Right lobe of liver (tissue), 6 donors: ENCODE data around the gene EPHA4. TPM values are rescaled to one million over a fixed set of nuclear protein-coding genes. Genes with fewer than 3 reads are reported as not detected.

Experiments
- ATAC-seq, 4 donors: fragments of 200-7000 bp; cut with Tn5 transposase; one replicate each; pipeline ENCODE4 v1.9.1; 2020; ENCODE audit warnings: mild to moderate bottlenecking in 4 of 4, moderate library complexity in 4 of 4
- DNase-seq, 3 donors: peaks; one replicate each; pipeline ENCODE4 v3.0.0-alpha.2; 2020
- H3K27ac ChIP-seq, 3 donors: fragments of 200-600 bp; one replicate each; pipeline ENCODE4 v1.8.0; 2022
- H3K27me3 ChIP-seq, 2 donors: fragments of 200-600 bp; one replicate each; pipeline ENCODE4 v1.8.0; 2022
- H3K36me3 ChIP-seq, 4 donors: fragments of 200-600 bp; sonication (generic) in 1 of 4; one replicate each; pipeline versions ENCODE4 v1.5.1 to v1.8.0; 2017 to 2022; ENCODE audit warnings: control low read depth in 1 of 4
- H3K4me1 ChIP-seq, 4 donors: fragments of 200-600 bp; sonication (generic) in 1 of 4; one replicate each; pipeline versions ENCODE4 v1.5.1 to v1.8.0; 2017 to 2022; ENCODE audit warnings: control low read depth in 1 of 4
- H3K4me3 ChIP-seq, 3 donors: fragments of 200-600 bp; one replicate each; pipeline ENCODE4 v1.8.0; 2022
- H3K9me3 ChIP-seq, 4 donors: fragments of 200-600 bp; sonication (generic) in 1 of 4; one replicate each; pipeline versions ENCODE4 v1.5.1 to v1.8.0; 2017 to 2022; ENCODE audit warnings: control low read depth in 1 of 4
- CTCF ChIP-seq, 4 donors: fragments of 200-600 bp in 3 of 4; fragments of 450-650 bp in 1 of 4; IDR thresholded peaks; one replicate each; pipeline versions ENCODE4 v1.5.1 to v1.8.0; 2016 to 2022; ENCODE audit warnings: antibody characterized with exemption in 4 of 4, mild to moderate bottlenecking in 2 of 4
- POLR2A ChIP-seq: fragments of 450-650 bp; IDR thresholded peaks from one replicate; pipeline ENCODE4 v1.6.1; 2017; ENCODE audit warnings: antibody characterized with exemption, mild to moderate bottlenecking
- WGBS: methylation state at CpG from one replicate; pipeline ENCODE4 v1.1.6; 2018; ENCODE audit warnings: low coverage, low lambda C conversion rate; ENCODE audit not compliant: insufficient coverage; ENCODE audit errors: missing lambda C conversion rate; 5-methylcytosine and 5-hydroxymethylcytosine counted together
- intact Hi-C, 2 donors: fragments of 100-400 bp; cut with DNase I; formaldehyde crosslinking; loops; one replicate each; pipeline versions ENCODE4 v1.11.2 to v1.14.1; 2022
- total RNA-seq, 6 experiments: library from RNA; depleted of rRNA in 2 of 6; stranded (reverse); fragments of >200 nt in 2 of 6; fragmentation: NEBNext Ultra II Directional in 3 of 6; extraction: Animal tissue kit (Norgen Biotek cat#: 25700) in 3 of 6; gene quantifications; one replicate each; pipeline versions ENCODE4 v1.1.0 to v1.2.4, GENCODE V29; 2016 to 2023
- donor health status: DM: no; HTN: yes; CAD: no.
- donor health status: DM: no; HTN: no; CAD: no.
- donor health status: DM: no; HTN: no; CAD: no.
- donor health status: DM: no; HTN: yes; CAD: no.
- donor health status: DM: no; HTN: yes; CAD: no.

Gene EPHA4
- total RNA-seq, 6 experiments from 2014 or later: 0.61 to 2.9 (median 1.0) TPM

DNA sequence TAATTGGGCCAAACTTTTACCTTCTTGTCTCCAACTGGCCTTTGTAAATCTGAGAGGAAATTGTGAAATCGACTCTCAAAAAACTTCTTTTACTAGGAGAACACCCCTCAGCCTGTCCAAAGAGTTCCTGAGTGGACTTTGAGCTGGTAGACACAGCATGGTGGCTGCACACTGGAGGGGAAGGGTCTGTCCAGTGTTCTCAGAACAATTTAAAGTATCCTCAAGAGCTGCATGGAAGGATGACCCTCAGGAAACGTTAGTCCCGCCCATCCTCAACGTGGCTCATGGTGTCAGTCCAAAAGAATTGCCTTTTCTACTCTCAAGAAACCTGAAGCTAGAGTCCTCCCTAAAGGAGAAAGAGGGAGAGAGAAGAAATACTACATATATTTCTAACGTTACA lies 182.7 kb downstream of the EPHA4 start:
- DNase-seq (no peak), ATAC-seq (no peak)
- WGBS: 59% methylated on average over 5 of the region's 5 CpGs
- Histone ChIP-seq H3K27ac (no peak overlapping the region), H3K36me3 (no peaks in the 10 kb centered on the region), H3K9me3 (no peaks in the 10 kb centered on the region), H3K4me3 (no peak overlapping the region), H3K4me1 (no peaks in the 10 kb centered on the region), H3K27me3 (no peaks in the 10 kb centered on the region)
- intact Hi-C loops: no loop called here
- TF ChIP-seq CTCF (IDR thresholded peaks at IDR 0.05) (no peak), POLR2A (no peak)

- Histone ChIP-seq H3K36me3 (no peaks in the 10 kb centered on the region), H3K27me3 (no peaks in the 10 kb centered on the region), H3K4me1 (no peaks in the 10 kb centered on the region), H3K27ac (no peak overlapping the region), H3K4me3 (no peak overlapping the region), H3K9me3 (no peaks in the 10 kb centered on the region)
- WGBS: 41% methylated on average over 7 of the region's 7 CpGs
- no peak for ATAC-seq
- TF ChIP-seq POLR2A (no peak), CTCF (IDR thresholded peaks at IDR 0.05) (no peak)
- DNase-seq: no peak
- intact Hi-C loops: no loop called here
Measured at GRCh38 chr2:221388891-221389290, 183.2 kb downstream of the EPHA4 start.

- Histone ChIP-seq H3K9me3 (no peaks in the 10 kb centered on the region), H3K4me1 (no peaks in the 10 kb centered on the region), H3K4me3 (no peak overlapping the region), H3K27me3 (no peaks in the 10 kb centered on the region), H3K27ac (no peak overlapping the region), H3K36me3 (no peaks in the 10 kb centered on the region)
- TF ChIP-seq POLR2A (no peak), CTCF (IDR thresholded peaks at IDR 0.05) (no peak)
- intact Hi-C loops: no loop called here
- no peak for DNase-seq
- 57% methylated on average over 1 of the region's 1 CpG for WGBS
- ATAC-seq: no peak
Measured at GRCh38 chr2:221385716-221386115, 186.4 kb downstream of the EPHA4 start.

GRCh38 chr2:221381928-221382488 lies 190.1 kb downstream of the EPHA4 start:
- no peak overlapping the region for H3K4me3 ChIP-seq
- H3K27ac ChIP-seq: no peak overlapping the region
- no peaks in the 10 kb centered on the region for H3K36me3 ChIP-seq
- DNase-seq: no peak
- no peaks in the 10 kb centered on the region for H3K27me3 ChIP-seq
- no peaks in the 10 kb centered on the region for H3K9me3 ChIP-seq
- no peak for ATAC-seq
- no peak for TF ChIP-seq POLR2A
- TF ChIP-seq CTCF (IDR thresholded peaks at IDR 0.05): no peak
- WGBS: 29% methylated on average over 1 of the region's 1 CpG
- intact Hi-C loops: no loop called here
- no peaks in the 10 kb centered on the region for H3K4me1 ChIP-seq

GRCh38 chr2:221380686-221381085 lies 191.4 kb downstream of the EPHA4 start:
- DNase-seq: no peak
- no peaks in the 10 kb centered on the region for H3K4me1 ChIP-seq
- intact Hi-C loops: no loop called here
- ATAC-seq: no peak
- H3K4me3 ChIP-seq: no peak overlapping the region
- H3K27me3 ChIP-seq: no peaks in the 10 kb centered on the region
- no peaks in the 10 kb centered on the region for H3K36me3 ChIP-seq
- no peaks in the 10 kb centered on the region for H3K9me3 ChIP-seq
- H3K27ac ChIP-seq: no peak overlapping the region
- no peak for TF ChIP-seq POLR2A
- no peak for TF ChIP-seq CTCF (IDR thresholded peaks at IDR 0.05)
